HG02588 (cell line): ENCODE measurements around the gene NAT8L.
A peak's percentile ranks its signal among the peaks of the same experiment; 100 is the strongest.
"Not testable (repeated sequence)": the region's sequence is repeated elsewhere in the genome, so short reads cannot be mapped to it uniquely, and the experiment has no call there.

Source experiments
- ATAC-seq: cut with Tn5 transposase; IDR thresholded peaks from one replicate; pipeline ENCODE4 v1.9.1; 2021; ENCODE audit warnings: mild to moderate bottlenecking, moderate library complexity; ENCODE audit not compliant: unreplicated experiment

The NAT8L gene, protein sequence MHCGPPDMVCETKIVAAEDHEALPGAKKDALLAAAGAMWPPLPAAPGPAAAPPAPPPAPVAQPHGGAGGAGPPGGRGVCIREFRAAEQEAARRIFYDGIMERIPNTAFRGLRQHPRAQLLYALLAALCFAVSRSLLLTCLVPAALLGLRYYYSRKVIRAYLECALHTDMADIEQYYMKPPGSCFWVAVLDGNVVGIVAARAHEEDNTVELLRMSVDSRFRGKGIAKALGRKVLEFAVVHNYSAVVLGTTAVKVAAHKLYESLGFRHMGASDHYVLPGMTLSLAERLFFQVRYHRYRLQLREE

GRCh38 chr4:2059046-2059725 lies at the start of gene NAT8L:
Gene NAT8L, plus strand, starts transcription at chr4:2059327. Its CDS starts 185 bp downstream, at chr4:2059512.
- no peak for ATAC-seq

DNA sequence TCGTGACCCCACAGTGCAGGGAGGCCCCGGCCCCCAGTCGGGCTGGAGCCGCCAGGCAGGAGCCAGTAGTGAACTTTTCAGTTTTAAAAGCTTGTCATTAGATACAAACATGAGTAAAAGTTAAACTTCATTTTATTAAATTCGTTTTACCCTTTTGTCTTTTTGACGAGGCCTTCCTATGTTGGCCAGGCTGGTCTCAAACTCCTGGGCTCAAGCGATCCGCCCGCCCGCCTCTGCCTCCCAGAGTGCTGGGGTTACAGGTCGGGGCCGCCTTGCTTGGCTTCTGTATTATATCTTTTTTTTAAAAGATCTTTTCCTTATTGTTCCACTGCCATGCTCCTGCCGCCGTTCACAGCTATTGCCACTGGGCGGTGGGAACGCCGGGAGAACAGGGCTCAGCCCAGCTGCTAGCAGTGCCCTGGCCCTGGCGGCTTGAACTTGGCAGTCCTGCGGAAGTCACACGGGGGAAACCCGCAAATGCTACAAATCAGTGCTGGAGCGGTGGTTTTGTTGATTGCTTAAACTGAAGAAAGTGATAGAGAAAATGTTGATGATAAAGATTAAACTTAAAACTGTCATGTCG lies 49.4 kb upstream of the NAT8L start:
- no peak for ATAC-seq

- no peak for ATAC-seq
Measured at GRCh38 chr4:2011583-2011982, 47.5 kb upstream of the NAT8L start.

DNA sequence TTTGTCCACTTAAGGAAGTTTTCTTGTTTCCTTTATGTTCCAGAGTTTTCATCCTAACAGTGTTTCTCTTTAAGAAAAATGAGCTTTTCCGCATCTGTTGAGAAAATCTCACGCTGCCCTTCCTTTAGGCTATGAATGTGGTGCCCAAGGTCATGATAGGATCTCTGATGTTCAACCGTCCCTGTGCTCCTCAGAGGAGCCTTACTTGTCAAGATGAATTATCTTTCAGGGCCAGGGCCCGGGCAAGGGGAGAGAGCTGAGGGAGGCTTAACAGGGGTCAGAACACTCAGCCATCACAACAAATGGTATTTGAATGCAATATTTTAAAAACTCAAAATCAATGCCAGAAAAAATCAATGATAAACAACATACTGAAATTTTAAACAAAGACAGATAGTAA lies 44.1 kb upstream of the NAT8L start:
- ATAC-seq = no peak

GRCh38 chr4:2021358-2022018 lies 37.6 kb upstream of the NAT8L start:
- not testable (repeated sequence) for ATAC-seq

GRCh38 chr4:2024683-2025082 lies 34.4 kb upstream of the NAT8L start:
- ATAC-seq = no peak

DNA sequence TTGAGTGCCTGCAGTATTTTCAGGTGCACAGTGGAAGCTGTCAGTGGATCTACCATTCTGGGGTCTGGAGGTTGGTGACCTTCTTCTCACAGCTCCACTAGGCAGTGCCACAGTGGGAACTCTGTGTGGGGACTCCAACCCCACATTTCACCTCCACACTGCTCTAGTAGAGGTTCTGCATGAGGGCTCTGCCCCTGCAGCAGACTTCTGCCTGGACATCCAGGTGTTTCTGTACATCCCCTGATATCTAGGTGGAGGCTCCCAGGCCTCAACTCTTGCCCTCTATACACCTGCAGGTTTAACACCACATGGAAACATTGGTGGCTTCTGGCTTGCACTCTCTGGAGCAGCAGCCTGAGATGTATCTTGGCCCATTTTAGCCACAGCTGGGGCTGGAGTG lies 33.3 kb upstream of the NAT8L start:
- ATAC-seq = no peak

DNA sequence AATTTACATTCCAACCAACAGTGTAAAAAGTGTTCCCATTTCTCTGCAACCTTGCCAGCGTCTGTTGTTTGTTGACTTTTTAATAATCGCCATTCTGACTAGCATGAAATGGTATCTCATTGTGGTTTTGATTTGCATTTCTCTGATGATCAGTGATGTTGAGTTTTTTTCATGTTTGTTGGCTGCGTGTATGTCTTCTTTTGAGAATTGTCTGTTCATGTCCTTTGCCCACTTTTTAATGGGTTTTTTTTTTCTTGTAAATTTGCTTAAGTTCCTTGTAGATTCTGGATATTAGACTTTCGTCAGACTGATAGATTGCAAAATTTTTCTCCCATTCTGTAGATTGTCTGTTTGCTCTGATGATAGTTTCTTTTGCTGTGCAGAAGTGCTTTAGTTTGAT lies 32.0 kb upstream of the NAT8L start:
- ATAC-seq = not testable (repeated sequence)

DNA sequence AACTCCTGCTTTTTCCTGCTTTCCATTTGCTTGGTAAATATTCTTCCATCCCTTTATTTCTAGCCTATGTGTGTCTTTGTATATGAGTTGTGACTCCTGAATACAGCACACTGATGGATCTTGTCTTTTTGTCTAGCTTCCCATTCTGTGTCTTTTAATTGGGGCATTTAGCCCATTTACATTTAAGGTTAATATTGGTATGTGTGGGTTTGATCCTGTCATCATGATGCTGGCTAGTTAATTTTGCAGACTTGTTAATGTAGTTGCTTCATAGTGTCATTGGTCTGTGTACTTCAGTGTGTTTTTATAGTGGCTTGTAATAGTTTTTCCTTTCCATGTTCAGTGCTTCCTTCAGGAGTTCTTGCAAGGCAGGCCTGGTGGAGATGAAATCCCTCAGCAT lies 28.0 kb upstream of the NAT8L start:
- ATAC-seq = not testable (repeated sequence)

DNA sequence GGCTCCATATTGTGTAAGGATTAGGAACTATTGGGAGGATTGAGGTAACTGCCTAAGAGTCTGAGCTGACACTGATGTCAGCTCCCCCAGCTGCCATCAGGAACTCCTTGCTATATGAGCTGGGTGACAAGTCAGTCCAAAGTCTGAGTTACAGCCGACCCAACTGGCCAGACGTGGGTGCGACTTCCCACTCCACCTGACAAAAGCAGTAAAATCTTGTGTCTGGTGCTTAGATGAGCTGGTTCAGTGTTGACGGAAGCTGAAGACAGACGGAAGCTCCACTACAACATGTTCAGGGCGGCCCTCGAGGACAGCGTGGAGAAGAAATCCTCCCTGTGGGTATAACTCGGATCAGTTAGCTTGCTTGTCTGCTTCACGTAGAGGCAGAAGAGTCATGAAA lies 22.8 kb upstream of the NAT8L start:
- ATAC-seq = no peak

- ATAC-seq = no peak
Measured at GRCh38 chr4:2036866-2037265, 22.3 kb upstream of the NAT8L start.

GRCh38 chr4:2040391-2041238 lies 18.5 kb upstream of the NAT8L start:
- no peak for ATAC-seq

GRCh38 chr4:2041239-2042130 lies 17.6 kb upstream of the NAT8L start:
- peak; percentile 58 for ATAC-seq

DNA sequence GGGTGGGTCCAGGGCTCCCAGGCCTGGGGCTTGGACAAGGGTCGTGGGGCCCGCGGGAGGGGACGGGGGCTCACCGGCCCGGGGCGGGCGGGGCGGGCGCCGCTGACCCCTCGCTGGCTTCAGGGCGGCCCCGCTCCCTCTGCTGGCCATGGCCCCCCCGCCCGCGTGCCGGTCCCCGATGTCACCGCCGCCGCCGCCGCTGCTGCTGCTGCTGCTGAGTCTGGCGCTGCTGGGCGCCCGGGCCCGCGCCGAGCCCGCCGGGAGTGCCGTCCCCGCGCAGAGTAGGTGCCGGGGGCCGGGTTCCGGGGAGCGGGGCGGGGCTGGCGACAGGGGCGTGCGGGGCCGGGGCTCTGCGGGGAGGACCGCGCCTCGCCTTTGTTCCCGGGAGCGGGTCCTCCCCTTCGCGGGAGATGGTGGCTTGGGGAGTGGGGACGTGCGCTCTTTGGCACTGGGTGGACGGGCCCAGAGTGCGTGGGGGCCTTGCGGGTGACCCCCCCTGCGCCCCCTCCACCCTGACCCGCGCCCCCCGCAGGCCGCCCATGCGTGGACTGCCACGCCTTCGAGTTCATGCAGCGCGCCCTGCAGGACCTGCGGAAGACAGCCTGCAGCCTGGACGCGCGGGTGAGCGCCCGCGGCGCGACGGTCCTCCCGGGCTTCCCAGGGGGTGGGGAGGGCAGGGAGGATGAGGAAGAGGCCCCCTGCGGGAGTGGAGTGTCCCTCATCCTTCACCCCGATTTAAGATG lies 16.8 kb upstream of the NAT8L start:
- peak; percentile 31 for ATAC-seq

DNA sequence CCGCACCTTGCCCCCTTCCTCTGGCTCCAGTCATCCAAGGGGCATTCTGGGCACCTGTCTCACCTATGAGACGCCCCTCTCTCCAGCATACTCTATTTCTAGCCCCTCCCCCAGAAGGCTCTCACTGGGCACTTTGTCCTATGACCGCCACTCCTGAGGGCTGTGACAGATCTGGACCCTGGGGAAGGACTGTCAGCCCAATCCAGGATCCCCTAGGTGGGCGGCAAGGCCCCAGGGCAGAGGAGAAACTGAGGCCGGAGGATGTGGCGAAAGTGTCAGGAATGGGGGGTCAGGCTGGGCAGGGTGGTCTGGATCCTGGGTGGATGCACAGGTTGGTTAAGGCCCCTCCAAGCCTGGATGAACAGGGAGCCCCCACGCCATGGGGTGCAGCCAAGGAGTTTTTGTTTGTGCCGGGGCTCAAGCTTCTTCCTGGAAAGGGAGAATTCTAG lies 16.2 kb upstream of the NAT8L start:
- ATAC-seq = no peak

GRCh38 chr4:2043396-2044118 lies 15.6 kb upstream of the NAT8L start:
- no peak for ATAC-seq

DNA sequence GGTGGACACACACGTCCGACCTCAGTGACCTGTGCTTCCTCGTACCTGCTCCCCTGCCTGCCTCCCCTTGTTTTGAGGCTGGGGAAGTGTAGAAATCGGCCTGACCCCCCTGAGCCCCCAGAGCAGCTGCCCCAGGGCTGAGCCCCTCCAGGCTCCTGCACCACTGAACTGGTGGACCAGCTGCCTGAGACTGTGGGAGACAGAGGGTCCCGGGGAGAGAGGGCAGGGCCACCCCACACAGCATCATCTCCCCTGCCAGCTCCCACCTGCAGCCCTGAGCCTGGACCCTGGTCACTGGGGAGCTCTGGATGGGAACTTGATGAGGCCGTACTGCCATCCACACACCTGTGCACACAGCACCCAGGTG lies 15.0 kb upstream of the NAT8L start:
- ATAC-seq = no peak
